Skeletal muscle satellite cell (primary cell): Measurements from ENCODE around the gene DDHD1.
"Not testable (repeated sequence)": the region's sequence is repeated elsewhere in the genome, so short reads cannot be mapped to it uniquely, and the experiment has no call there.

ENCODE experiments used
- H3K27me3 ChIP-seq: 2 replicates; pipeline ENCODE4 v1.7.0; 2013; ENCODE audit warnings: low read length; ENCODE audit not compliant: control insufficient read depth, insufficient read depth
- H3K36me3 ChIP-seq: 2 replicates; pipeline ENCODE4 v1.7.0; 2013; ENCODE audit warnings: mild to moderate bottlenecking, control low read depth, low read length; ENCODE audit not compliant: insufficient read depth
- H3K4me1 ChIP-seq: 2 replicates; pipeline ENCODE4 v1.7.0; 2013; ENCODE audit warnings: low read length; ENCODE audit not compliant: control insufficient read depth, insufficient read depth
- H3K4me2 ChIP-seq: 2 replicates; pipeline ENCODE4 v1.7.0; 2013; ENCODE audit warnings: mild to moderate bottlenecking, low read length
- H3K4me3 ChIP-seq: 2 replicates; pipeline ENCODE4 v1.7.0; 2013; ENCODE audit warnings: low read length
- H3K9ac ChIP-seq: 2 replicates; pipeline ENCODE4 v1.7.0; 2013; ENCODE audit warnings: mild to moderate bottlenecking, low read depth, low read length, moderate library complexity
- H3K9me3 ChIP-seq: replicated peaks from 2 replicates; pipeline ENCODE4 v1.7.0; 2013; ENCODE audit warnings: mild to moderate bottlenecking, control low read depth, low read length

Gene DDHD1

DNA sequence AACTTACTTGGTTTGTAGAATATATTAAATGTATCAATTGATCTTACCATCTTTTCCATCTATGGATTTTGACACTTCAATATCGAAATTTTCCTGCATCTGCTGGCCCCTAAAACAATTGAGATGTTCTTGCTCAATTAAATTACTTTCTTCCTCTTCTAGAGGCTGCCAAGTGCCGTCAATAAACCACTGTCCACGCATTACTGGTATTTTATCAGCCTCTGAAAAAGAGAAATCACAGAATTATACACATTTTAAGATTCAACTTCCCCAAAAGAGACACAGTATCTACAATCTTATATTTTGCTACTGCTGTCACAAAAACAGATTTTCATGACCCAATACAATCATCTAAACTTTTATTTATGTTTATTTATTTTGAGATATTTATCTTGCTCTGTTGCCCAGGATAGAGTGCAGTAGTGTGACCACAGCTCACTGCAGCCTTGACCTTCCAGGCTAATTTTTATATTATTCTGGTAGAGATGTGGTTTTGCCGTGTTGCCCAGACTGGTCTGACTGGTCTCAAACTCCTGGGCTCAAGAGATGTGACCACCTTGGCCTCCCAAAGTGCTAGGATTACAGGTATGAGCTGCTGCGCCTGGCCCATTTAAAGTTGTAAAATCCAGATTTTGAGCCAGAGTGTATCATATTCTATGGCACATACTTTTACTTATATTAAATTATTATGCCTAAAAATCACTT is 49.3 kb downstream of the DDHD1 start:
- no peak overlapping the region for H3K9ac ChIP-seq
- H3K4me3 ChIP-seq, result no peak overlapping the region
- H3K9me3 ChIP-seq, result no peaks in the 10 kb centered on the region
- H3K36me3 ChIP-seq, result no peaks in the 10 kb centered on the region
- H3K27me3 ChIP-seq, result no peaks in the 10 kb centered on the region
- no peak overlapping the region for H3K4me2 ChIP-seq
- H3K4me1 ChIP-seq, result no peaks in the 10 kb centered on the region

DNA sequence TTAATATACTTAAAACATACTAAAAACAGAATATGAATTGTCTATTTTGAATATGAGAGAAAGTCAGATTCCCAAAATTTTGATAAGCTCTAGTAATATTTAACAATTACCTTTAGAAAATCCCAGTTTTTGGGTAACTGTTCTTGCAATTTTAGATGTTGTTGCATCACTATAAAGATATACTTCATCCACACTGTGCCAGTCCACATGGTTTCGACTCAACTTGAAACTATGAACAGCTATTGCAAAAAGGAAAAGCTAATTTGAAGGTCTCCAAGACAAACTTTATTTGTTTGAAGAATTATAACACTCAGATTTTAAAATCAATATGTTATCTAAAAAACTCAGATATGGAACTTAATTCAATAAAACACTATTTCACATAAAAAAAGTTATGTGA is 59.9 kb downstream of the DDHD1 start:
- H3K36me3 ChIP-seq, result no peaks in the 10 kb centered on the region
- no peak overlapping the region for H3K9ac ChIP-seq
- no peaks in the 10 kb centered on the region for H3K27me3 ChIP-seq
- no peaks in the 10 kb centered on the region for H3K9me3 ChIP-seq
- H3K4me1 ChIP-seq, result no peaks in the 10 kb centered on the region
- no peak overlapping the region for H3K4me3 ChIP-seq
- H3K4me2 ChIP-seq, result no peak overlapping the region

DNA sequence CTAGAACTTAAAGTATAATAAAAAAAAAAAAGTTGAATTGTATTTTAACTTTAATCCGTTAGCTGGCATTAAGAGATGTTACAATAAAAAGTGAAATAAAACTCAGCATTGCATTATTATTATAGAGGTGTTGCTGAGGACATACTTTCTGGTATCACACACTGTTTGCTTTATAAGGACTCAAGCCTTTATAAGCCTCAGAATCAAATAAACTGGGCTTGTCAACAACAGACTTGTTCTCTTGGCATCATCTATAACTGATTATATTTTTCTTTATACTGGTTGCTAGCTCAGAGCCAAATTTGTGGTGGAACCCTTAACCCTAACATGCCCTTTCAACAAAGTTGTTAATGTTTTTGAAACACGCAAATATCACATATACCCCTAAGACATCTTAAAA is 62.3 kb downstream of the DDHD1 start:
- Histone ChIP-seq H3K4me2 (no peak overlapping the region), H3K27me3 (no peaks in the 10 kb centered on the region), H3K9ac (no peak overlapping the region), H3K9me3 (no peaks in the 10 kb centered on the region), H3K4me3 (no peak overlapping the region), H3K4me1 (no peaks in the 10 kb centered on the region), H3K36me3 (no peaks in the 10 kb centered on the region)

DNA sequence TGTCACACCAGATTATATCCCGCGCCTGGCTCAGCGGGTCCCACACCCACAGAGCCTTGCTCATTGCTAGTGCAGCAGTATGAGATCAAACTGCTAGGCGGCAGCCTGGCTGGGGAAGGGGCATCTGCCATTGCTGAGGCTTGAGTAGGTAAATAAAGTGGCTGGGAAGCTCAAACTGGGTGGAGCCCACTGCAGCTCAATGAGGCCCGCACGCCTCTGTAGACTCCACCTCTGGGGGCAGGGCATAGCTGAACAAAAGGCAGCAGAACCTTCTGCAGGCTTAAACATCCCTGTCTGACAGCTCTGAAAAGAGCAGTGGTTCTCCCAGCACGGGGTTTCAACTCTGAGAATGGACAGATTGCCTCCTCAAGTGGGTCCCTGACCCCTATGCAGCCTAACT is 68.2 kb downstream of the DDHD1 start:
- not testable (repeated sequence) for H3K4me2 ChIP-seq, H3K4me1 ChIP-seq, H3K27me3 ChIP-seq, H3K9ac ChIP-seq, H3K36me3 ChIP-seq, H3K9me3 ChIP-seq, H3K4me3 ChIP-seq

DNA sequence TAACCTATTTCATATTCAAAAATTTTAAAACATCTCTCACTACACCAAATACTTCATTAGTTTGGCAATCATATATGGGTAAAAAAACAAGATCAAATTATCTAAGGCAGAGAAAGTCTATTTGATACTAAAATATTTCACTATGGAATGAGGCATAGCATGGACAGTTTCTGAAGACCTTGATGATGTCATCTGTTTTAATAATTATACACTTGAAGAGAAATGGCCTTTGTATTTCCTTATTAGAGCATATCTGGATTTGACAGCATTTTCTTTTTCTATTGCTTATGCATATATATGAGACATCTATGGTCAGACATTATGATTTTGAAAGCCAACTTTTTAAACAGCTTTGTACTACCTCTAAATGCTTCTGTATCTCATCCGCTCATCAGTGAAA is 88.6 kb downstream of the DDHD1 start:
- H3K9ac ChIP-seq, result no peak overlapping the region
- peaks cover 4% of the 10 kb centered on the region for H3K36me3 ChIP-seq
- no peak overlapping the region for H3K4me3 ChIP-seq
- no peaks in the 10 kb centered on the region for H3K27me3 ChIP-seq
- no peaks in the 10 kb centered on the region for H3K9me3 ChIP-seq
- H3K4me2 ChIP-seq, result no peak overlapping the region
- H3K4me1 ChIP-seq, result peaks cover 12% of the 10 kb centered on the region

DNA sequence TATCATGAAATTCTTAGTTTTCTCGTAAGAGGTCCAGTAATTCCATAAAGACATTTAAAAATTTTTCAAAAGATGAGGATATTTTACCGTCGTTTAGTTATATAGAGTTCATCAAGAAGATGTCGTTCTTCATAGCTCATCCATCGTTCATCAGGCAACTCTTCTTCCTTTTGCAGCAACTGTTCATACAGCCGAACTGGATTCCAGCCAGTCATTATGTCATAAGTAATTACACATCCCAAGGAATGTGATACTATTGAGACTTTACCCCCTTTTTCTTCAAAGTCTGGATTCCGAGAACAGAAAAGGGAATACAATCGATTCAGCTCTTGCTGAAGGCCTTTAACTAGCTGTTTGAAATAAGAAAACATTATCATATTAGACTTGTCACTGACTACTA is 90.3 kb downstream of the DDHD1 start:
- H3K4me1 ChIP-seq, result peaks cover 12% of the 10 kb centered on the region
- H3K9me3 ChIP-seq, result no peaks in the 10 kb centered on the region
- no peak overlapping the region for H3K9ac ChIP-seq
- peak overlapping the region; percentile 12 for H3K4me2 ChIP-seq
- no peak overlapping the region for H3K4me3 ChIP-seq
- peaks cover 4% of the 10 kb centered on the region for H3K36me3 ChIP-seq
- no peaks in the 10 kb centered on the region for H3K27me3 ChIP-seq

DNA sequence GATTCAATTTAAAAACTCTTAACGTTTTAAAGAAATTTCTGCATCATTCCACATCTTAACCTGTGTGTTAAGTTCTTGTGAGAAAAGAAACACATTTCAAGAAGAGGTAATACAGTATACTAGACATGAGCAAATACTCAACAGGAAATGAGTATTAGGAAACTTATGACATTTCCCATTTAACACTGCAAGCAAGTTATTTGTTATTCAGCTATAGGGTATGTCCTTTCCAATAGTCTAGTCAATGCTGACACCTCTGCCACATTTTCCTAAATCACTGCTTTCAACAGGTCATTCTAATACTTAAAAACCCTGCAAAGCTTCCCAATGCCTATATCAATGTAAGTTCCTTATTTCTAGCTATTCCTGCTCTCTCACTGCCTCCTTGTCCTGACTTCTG is 93.1 kb downstream of the DDHD1 start:
- peaks cover 12% of the 10 kb centered on the region for H3K4me1 ChIP-seq
- H3K27me3 ChIP-seq, result no peaks in the 10 kb centered on the region
- H3K9me3 ChIP-seq, result no peaks in the 10 kb centered on the region
- H3K9ac ChIP-seq, result no peak overlapping the region
- H3K4me2 ChIP-seq, result no peak overlapping the region
- H3K36me3 ChIP-seq, result peaks cover 4% of the 10 kb centered on the region
- no peak overlapping the region for H3K4me3 ChIP-seq

DNA sequence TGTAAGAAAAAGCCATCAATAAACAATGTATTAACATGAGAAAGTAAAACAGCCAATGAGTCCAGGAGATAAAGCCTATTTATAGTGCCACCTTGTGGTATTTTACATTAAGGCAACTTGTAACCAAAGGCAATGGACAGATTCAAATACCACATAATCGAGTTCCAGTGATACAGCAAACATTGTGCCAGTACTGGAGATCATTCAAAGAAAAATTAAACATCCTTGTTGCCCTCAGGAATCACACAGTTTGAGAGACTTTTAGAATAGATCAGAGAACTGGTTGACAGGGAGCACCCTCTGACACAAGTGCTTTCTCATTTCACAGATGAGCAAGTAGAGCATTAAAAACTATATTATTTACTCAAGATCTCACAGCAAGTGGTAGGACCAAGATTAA is 98.1 kb downstream of the DDHD1 start:
- Histone ChIP-seq H3K4me1 (peaks cover 9% of the 10 kb centered on the region), H3K36me3 (no peaks in the 10 kb centered on the region), H3K9ac (peak overlapping the region; percentile 39), H3K9me3 (no peaks in the 10 kb centered on the region), H3K27me3 (no peaks in the 10 kb centered on the region), H3K4me3 (no peak overlapping the region), H3K4me2 (peak overlapping the region; percentile 54)

DNA sequence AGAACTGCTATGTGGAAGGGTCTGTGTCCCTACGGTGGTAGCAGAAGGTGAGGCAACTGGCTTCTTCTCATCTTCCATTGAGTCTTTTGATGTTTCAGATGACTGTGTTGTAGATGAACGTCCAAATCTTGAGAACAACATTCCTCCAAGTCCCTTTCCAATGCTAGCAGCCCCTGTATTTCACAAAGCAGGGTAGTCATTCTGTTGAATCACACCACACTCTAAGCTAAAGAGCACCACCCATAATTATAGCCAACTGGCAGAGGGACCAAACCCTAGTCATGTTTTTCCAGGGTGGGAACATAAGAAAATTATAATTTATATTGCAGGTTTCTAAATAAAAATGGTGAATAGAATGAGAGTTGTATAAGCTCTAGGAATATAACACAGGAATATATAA is 98.7 kb downstream of the DDHD1 start:
- H3K4me3 ChIP-seq, result no peak overlapping the region
- peak overlapping the region; percentile 54 for H3K4me2 ChIP-seq
- no peaks in the 10 kb centered on the region for H3K9me3 ChIP-seq

DNA sequence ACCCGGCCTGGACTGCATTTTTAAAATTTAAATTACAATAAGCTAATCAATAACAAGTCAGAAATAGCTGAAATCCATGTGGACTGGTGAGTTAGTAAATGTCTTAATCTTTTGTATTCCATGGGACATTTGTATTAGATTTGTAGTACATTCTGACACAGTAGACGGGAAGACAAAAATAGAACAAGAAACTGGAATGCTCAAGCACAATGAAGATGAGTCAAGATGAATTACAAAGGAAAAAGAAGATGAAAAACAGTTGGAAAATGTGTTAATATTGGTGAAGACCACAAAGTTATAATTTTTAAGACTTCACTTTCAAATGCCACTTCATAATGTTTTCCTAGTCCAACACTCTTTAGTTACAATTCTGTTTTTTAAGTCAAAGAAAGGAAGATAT is 104.5 kb downstream of the DDHD1 start:
- Histone ChIP-seq H3K9ac (no peak overlapping the region), H3K9me3 (no peaks in the 10 kb centered on the region), H3K4me3 (no peak overlapping the region), H3K27me3 (no peaks in the 10 kb centered on the region), H3K36me3 (no peaks in the 10 kb centered on the region), H3K4me1 (peaks cover 12% of the 10 kb centered on the region), H3K4me2 (no peak overlapping the region)

More for the DNA sequence above, 98.7 kb downstream of the DDHD1 start:
- Histone ChIP-seq H3K36me3 (no peaks in the 10 kb centered on the region), H3K9ac (peak overlapping the region; percentile 39), H3K27me3 (no peaks in the 10 kb centered on the region), H3K4me1 (peaks cover 8% of the 10 kb centered on the region)

DNA sequence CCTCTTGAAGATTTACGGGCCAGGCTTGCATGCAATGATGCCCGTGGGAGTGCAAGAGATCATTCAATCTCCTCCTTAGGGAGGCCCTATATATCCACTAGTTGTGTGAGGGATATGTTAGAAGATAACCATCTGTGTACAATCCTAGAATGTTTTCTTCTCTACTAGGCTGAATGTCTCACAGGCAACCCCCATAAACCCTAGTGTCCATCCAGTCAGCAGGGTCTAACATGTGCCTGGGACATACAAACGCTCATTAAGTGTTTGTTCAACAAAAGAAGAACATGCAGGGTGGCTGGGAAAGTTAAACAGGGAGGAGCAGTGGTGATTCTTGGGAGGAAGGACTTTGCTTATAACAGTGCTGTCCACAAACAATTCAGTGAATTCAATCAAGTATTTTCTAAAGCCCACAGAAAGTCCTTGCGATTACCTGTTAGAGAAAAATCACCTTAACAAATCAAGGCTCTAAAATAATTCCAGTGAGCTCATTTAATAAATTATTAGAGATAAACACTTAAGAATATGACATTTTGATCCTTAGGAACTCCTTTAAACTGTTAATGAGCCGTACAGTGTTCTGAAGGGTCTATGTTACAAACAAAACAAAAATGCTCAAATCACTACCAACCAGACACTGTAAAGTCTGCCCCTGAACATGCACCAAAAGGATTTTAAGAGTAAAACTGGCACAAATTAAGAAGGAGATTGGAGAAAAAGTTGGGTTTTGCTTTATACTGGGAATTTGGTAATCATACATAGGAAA is 105.6 kb downstream of the DDHD1 start:
- Histone ChIP-seq H3K4me3 (no peak overlapping the region), H3K9ac (no peak overlapping the region), H3K27me3 (no peaks in the 10 kb centered on the region), H3K4me2 (no peak overlapping the region), H3K9me3 (no peaks in the 10 kb centered on the region), H3K4me1 (peaks cover 12% of the 10 kb centered on the region), H3K36me3 (peaks cover 7% of the 10 kb centered on the region)

DNA sequence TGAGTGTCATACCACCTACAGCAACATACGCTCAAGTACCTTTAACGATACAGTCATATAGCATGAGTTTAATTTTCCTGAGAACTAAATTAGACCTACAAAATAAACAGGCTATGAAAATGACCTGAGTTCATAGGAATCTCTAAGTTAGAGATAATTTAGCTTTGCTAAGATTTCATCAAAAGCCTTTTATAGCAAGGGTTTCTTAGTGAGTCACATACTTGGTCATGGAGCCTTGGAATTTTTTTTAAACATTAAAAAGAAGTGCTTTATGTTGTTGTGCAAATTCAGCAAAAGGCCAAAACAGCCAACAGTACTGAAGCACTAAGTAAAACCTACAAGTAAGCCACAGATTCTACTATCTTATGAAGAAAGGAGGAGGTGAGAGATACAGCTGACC is 108.6 kb downstream of the DDHD1 start:
- H3K4me2 ChIP-seq, result peak overlapping the region; percentile 12
- H3K4me3 ChIP-seq, result no peak overlapping the region
- no peaks in the 10 kb centered on the region for H3K9me3 ChIP-seq
- no peaks in the 10 kb centered on the region for H3K27me3 ChIP-seq
- no peak overlapping the region for H3K9ac ChIP-seq
- peaks cover 15% of the 10 kb centered on the region for H3K36me3 ChIP-seq
- H3K4me1 ChIP-seq, result peaks cover 12% of the 10 kb centered on the region
